NCI-H69 (cell line): ENCODE data around the gene ADGRF3.
"Not testable (repeated sequence)": the region's sequence is repeated elsewhere in the genome, so short reads cannot be mapped to it uniquely, and the experiment has no call there.

ENCODE experiments used
- DNase-seq: peaks from one replicate; lab custom pipeline; 2025; lab: John Stamatoyannopoulos, UW

Gene ADGRF3

GRCh38 chr2:26346454-26347053 is at the start of gene ADGRF3:
Gene ADGRF3, minus strand, starts transcription at chr2:26346789. Its CDS starts 555 bp downstream, at chr2:26346234.
- peak; percentile 76 for DNase-seq

GRCh38 chr2:26395394-26395793 is 48.8 kb upstream of the ADGRF3 start:
- no peak for DNase-seq

- no peak for DNase-seq
Measured at GRCh38 chr2:26394694-26395093, 48.1 kb upstream of the ADGRF3 start.

DNA sequence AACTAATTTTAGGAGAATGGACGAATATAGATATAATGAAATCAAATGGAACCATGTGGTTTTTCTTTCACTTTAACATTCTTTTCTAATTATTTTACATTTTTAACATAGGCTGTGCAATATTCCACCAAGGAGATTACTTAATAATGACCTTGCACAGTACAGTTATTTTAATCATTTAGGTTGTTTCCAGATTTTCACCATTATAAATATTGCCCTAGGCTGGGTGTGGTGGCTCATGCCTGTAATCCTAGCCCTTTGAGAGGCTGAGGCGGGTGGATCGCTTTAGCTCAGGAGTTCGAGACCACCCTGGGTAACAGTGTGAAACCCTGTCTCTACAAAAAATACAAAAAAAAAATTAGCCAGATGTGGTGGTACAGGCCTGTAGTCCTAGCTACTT is 40.6 kb upstream of the ADGRF3 start:
- DNase-seq = no peak

DNA sequence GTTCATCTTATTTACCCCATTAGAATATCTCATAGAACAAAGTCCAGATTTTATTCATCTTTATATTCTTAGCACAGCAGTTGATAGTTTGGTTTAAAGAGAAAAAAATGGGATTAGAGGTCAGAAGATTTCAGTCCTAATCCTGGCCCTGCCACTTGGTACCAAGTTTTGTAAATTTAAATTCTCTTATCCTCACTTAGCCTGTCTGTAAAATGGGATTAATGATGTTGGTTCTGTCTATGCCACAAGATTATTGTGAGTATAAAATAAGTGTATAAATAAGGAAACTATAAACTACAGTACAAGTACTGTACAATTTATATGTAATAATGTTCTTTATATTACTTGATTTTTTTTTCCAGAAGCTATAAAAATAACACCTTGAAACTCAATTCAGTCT is 38.0 kb upstream of the ADGRF3 start:
- no peak for DNase-seq

DNA sequence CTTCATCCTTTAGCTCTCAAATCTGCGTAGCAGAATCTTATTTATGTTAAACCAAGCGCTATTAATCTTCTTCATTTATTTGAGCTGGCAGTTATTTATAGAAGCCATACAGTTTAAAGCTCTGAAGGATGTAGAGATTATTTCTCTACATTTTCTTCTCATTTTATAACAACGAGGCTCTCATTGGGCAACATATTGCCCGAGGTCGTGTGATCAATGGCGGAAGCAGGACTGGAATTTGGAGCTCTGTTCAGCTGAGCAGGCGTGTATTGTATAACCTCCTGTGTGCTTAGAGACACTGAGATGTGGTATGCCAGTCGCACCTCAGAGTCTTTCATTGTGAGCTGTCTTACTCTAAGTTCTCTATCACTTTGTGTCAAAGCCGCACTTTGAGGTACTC is 37.6 kb upstream of the ADGRF3 start:
- no peak for DNase-seq

DNA sequence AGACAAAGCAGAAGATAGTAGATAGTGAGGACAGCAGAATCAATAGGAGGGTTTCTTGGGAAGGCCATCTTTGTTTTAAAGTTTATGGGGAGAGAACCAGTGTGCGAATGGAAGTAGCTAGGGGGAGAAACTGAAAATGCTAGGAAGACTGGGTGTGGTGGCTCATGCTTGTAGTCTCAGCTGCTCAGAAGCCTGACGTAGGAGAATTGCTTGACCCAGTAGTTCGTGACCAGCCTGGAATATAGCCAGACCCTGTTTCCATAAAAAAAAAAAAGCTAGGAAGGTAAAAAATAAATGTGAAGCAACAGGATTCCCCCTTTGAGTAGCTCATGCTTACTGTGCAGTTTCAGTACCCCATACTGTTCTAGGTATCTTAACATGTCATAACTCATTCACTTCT is 36.0 kb upstream of the ADGRF3 start:
- DNase-seq = no peak

DNA sequence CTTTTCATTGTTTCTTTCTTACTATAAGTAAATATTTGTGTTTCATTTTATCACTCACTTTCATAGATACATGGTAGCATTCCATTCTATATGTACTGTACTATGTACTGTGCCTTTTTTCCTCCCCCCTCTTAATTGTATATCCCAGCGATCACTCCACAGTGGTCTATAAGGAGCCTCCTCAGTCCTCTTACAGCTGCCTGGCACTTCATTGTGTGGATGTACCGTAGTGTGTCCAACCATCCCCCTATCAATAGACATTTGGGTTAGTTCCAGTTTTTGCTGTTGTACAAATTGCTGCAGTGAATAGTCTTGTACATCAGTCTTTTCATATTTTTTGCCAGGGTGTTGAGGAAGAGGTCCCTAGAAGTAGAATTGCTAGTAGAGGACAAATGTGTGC is 33.7 kb upstream of the ADGRF3 start:
- DNase-seq = no peak

DNA sequence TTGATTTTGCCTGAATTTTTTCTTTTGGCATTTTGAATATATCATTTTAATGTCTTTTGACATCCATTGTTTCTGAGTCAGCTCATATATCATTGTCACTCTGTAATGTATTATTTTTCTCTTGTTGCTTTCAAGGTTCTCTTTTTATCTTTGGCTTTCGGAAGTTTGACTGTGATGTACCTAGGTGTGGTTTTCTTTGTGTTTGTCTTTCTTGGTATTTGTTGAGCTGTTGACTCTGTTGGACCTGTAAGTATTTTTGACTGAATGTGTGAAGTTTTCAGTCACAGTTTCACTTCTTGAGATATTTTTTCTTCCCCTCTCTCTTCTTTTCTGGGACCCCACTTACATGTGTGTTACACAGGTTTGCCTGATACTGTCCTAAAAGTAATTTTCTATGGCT is 30.2 kb upstream of the ADGRF3 start:
- DNase-seq = no peak

GRCh38 chr2:26370909-26371308 is 24.3 kb upstream of the ADGRF3 start:
- not testable (repeated sequence) for DNase-seq

DNA sequence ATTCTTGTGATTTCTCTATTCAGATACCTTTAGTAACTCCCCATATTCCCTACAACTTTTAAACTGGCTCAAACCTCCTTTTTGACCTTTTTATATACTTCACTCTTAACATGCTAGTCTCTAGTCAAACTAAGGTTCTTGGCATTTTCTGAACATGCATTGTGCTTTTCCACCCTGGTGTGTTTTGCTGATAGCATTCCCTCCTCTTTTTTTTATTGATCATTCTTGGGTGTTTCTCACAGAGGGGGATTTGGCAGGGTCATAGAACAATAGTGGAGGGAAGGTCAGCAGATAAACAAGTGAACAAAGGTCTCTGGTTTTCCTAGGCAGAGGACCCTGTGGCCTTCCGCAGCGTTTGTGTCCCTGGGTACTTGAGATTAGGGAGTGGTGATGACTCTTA is 23.1 kb upstream of the ADGRF3 start:
- DNase-seq = not testable (repeated sequence)

GRCh38 chr2:26366957-26367356 is 20.4 kb upstream of the ADGRF3 start:
- DNase-seq = no peak

DNA sequence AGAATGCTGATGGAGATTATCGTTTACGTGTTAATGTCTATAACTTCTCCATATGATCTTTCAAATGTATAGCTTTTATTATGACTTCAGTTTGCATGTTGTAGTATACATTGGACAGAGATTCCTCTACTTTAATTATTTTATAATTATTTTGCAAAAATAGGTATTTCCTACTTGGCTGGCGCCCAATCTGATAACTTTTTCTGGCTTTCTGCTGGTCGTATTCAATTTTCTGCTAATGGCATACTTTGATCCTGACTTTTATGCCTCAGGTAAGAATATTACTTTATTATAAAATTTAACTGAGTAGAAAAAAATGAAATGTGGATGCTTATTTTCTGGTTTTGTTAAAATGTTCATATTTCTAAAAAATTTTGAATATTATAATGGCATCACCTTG is 18.1 kb upstream of the ADGRF3 start:
- no peak for DNase-seq

GRCh38 chr2:26363958-26364357 is 17.4 kb upstream of the ADGRF3 start:
- no peak for DNase-seq

DNA sequence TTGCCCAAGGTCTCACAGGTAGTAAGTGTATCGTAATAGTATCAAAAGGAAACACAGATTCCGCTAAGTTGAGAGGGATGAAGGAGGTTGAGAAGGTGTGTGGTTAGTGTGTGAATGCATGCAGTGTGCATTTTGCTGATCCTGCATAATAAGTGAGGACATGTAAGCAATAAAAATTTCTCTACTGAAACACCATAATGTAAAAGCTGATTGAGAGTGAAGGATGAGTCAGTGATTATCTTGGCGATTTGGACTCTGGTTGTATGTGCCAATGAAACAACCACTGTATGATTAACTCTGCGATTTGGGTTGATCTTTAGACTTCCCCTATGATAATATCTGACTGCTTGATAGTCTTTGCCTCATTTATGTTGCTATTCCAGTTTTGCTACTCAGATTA is 16.7 kb upstream of the ADGRF3 start:
- no peak for DNase-seq

GRCh38 chr2:26359886-26360473 is 13.4 kb upstream of the ADGRF3 start:
- no peak for DNase-seq

DNA sequence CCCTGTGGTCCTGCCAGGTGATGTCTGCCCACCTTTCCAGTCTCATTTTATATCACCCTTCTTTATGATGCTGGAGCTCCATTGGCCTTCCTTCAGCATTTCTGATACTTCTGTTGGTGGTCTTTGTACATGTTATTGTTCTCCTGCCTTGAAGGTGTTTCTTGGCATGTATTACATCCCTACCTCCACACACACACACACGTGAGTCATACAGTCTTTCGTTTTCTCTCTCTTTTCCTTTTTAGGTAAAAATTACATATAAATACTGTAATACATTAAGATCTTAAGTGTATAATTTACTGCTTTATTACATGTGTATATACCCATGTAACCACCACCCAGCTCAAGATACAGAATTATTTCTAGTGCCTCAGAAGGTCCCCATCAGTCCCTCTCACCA is 10.2 kb upstream of the ADGRF3 start:
- no peak for DNase-seq

DNA sequence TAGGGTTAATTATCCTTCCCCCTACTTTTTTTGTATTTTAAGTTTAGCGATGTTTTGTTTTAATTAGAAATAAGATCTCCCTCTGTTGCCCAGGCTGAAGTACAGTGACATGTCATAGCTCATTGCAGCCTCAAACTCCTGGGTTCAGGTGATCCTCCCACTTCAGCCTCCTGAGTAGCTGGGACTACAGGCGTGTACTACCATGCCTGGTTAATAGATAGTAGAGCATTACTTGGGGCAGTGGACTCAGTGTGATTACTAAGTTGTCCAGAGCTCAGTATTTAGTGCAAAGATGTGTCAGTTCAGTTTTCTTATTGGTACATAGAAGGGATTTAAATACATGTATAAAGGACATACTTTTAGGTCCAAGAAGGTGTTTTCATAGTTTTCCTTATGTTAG is 9.5 kb upstream of the ADGRF3 start:
- DNase-seq = no peak

- DNase-seq = peak; percentile 9
Measured at GRCh38 chr2:26355038-26355995, 8.7 kb upstream of the ADGRF3 start.

GRCh38 chr2:26354469-26354868 is 7.9 kb upstream of the ADGRF3 start:
- not testable (repeated sequence) for DNase-seq

DNA sequence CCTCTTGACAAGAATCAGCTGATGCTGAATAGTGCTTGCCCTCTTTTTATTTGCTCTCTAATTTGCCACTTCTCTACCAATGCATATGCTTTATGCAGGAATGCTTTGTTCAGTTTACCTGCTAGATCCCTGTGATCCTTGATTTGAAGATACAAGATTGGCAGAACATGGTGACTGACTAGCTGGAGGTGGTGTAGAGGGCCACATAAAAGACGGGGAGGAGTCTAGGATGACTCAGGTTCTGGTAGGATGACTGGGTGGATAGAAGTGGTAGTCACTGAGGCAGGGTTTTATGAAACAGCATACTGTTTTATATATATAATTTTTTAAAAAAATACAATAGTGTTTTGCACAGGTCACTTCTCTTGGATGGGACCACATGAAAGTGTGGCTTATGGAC is 6.3 kb upstream of the ADGRF3 start:
- DNase-seq = no peak

GRCh38 chr2:26351375-26352090 is 4.9 kb upstream of the ADGRF3 start:
- no peak for DNase-seq
